ENCODE measurements around the gene UQCC2. TPM values are rescaled to one million over a fixed set of nuclear protein-coding genes. Genes with fewer than 3 reads are reported as not detected.

UQCC2 gene
- total and polyA plus RNA-seq, 2 of the 8 experiments (the other 6 are each of a cell fraction or from before 2014, with no cell fraction given): 52.1 to 104 TPM

GRCh38 chr6:33673851-33674250, 37.6 kb downstream of the UQCC2 start:
- H3K27ac ChIP-seq (ENCODE audit: low read depth, low read length): no peak overlapping the region
- 86% methylated on average over 6 of the region's 7 CpGs; no CpG with 5 or more reads in 1 of the 2 experiments for WGBS, 2 experiments (ENCODE audit: extremely low coverage in 1 of 2, insufficient coverage in 1 of 2, insufficient read length in 1 of 2, insufficient replicate concordance in 2 of 2, low coverage in 1 of 2, low lambda C conversion rate in 2 of 2, missing lambda C conversion rate in 1 of 2)

More at GRCh38 chr6:33673851-33674250, 37.6 kb downstream of the UQCC2 start:
- H3K79me2 ChIP-seq (ENCODE audit: control insufficient read depth in 1 of 2, insufficient read depth in 2 of 2, low read length in 2 of 2): no peaks in the 10 kb centered on the region
- no peak overlapping the region for H4K8ac ChIP-seq (ENCODE audit: extremely low read depth, insufficient read depth, low read length)
- peaks cover 0 to 3% (median 1%) of the 10 kb centered on the region in 4 experiments; a peak in 1 of 7 replicates for H3K4me1 ChIP-seq (replicated peaks in 1 of 4; ENCODE audit: control insufficient read depth in 3 of 4, insufficient read depth in 4 of 4, low read length in 3 of 4)
- FAIRE-seq: no peak
- peaks cover 7 to 29% (median 19%) of the 10 kb centered on the region in 4 experiments for H3K36me3 ChIP-seq (ENCODE audit: control insufficient read depth in 2 of 4, insufficient read depth in 4 of 4, low read length in 3 of 4)
- no peak overlapping the region for H3K14ac ChIP-seq (ENCODE audit: insufficient read length)
- no peak overlapping the region for H3K9ac ChIP-seq (replicated peaks in 1 of 4; ENCODE audit: extremely low read depth in 1 of 4, low read depth in 3 of 4, low read length in 3 of 4)
- no peak overlapping the region for H4K91ac ChIP-seq (replicated peaks; ENCODE audit: insufficient read length, low read length)
- no peak overlapping the region for H2BK20ac ChIP-seq (ENCODE audit: low read length)
- H3K9me3 ChIP-seq (ENCODE audit: insufficient read depth in 2 of 2, low read depth in 1 of 2, low read length in 1 of 2): no peaks in the 10 kb centered on the region
- peaks cover 2 to 8% of the 10 kb centered on the region in 2 experiments for H4K20me1 ChIP-seq (replicated peaks in 1 of 2; ENCODE audit: control insufficient read depth in 1 of 2, insufficient read depth in 2 of 2, low read length in 2 of 2)
- H2BK12ac ChIP-seq (ENCODE audit: low read depth, low read length): no peak overlapping the region
- DNase-seq (ENCODE audit: low read depth in 1 of 2, low spot score in 2 of 2): no peak
- no peaks in the 10 kb centered on the region for H3K27me3 ChIP-seq (replicated peaks in 1 of 4; ENCODE audit: control insufficient read depth in 3 of 4, extremely low read depth in 1 of 4, insufficient read depth in 3 of 4, low read length in 3 of 4)
- no peak overlapping the region for H3K4me3 ChIP-seq (ENCODE audit: extremely low read depth in 1 of 4, insufficient read depth in 2 of 4, low read depth in 3 of 4, low read length in 4 of 4)
- H2AK5ac ChIP-seq (ENCODE audit: low read depth, low read length): no peak overlapping the region
- no peak overlapping the region for H2BK5ac ChIP-seq (ENCODE audit: low read depth, low read length)
- ChIA-PET CTCF (ENCODE audit: partially characterized antibody) (interaction anchor here (0.9 to 12.7 kb wide), 8 partner anchors 10 to 85 kb away, joined by 3 to 131 read pairs (median 6); no protein-coding TSS in a partner anchor), POLR2A (ENCODE audit: partially characterized antibody) (no interaction called here)
- H2BK15ac ChIP-seq (ENCODE audit: low read length): no peak overlapping the region
- no peak overlapping the region for H3K4me2 ChIP-seq (ENCODE audit: insufficient read depth in 1 of 2, low read depth in 2 of 2, low read length in 2 of 2)
- no peak overlapping the region for H2AFZ ChIP-seq (ENCODE audit: low read length)
- H2BK120ac ChIP-seq (replicated peaks; ENCODE audit: low read depth, low read length): no peak overlapping the region
- H3K18ac ChIP-seq (ENCODE audit: extremely low read depth, low read length): no peak overlapping the region
- H4K5ac ChIP-seq (ENCODE audit: insufficient read length, low read depth, low read length): no peak overlapping the region
- H3K23ac ChIP-seq (ENCODE audit: insufficient read length): no peak overlapping the region
- no peak overlapping the region for H3K56ac ChIP-seq (replicated peaks; ENCODE audit: insufficient read length, low read depth, low read length)
- no peaks in the 10 kb centered on the region for H3K23me2 ChIP-seq (ENCODE audit: low read depth, low read length)
- H3K79me1 ChIP-seq (ENCODE audit: low read depth, low read length): no peaks in the 10 kb centered on the region
- TF ChIP-seq EZH2 (IDR thresholded peaks at IDR 0.05; ENCODE audit: low read depth, low read length, severe bottlenecking) (no peak), CBX8 (IDR thresholded peaks at IDR 0.05; ENCODE audit: borderline replicate concordance, low read depth, low read length) (no peak)
- no peak overlapping the region for H3K4ac ChIP-seq (replicated peaks; ENCODE audit: insufficient read length, low read depth, low read length)
